PFSK-1 (cell line): ENCODE measurements around the gene TIGAR.

Experiments
- FOXP2 ChIP-seq: optimal IDR thresholded peaks from 2 replicates; pipeline ENCODE3; 2011; ENCODE audit warnings: borderline replicate concordance, control low read depth, inconsistent platforms; ENCODE audit not compliant: insufficient read depth; ENCODE audit errors: extremely low read length, extremely low read depth
- POLR2AphosphoS5 ChIP-seq: IDR thresholded peaks from 2 replicates; pipeline ENCODE4 v1.6.1; 2012; ENCODE audit warnings: low read depth, mild to moderate bottlenecking, control low read depth, low read length, moderate library complexity
- SIN3A ChIP-seq: IDR thresholded peaks from 2 replicates; pipeline ENCODE4 v1.6.1; 2012; ENCODE audit warnings: mild to moderate bottlenecking, low read length, moderate library complexity, borderline replicate concordance; ENCODE audit not compliant: insufficient read depth
- TAF1 ChIP-seq: IDR thresholded peaks from 2 replicates; pipeline ENCODE4 v1.6.1; 2012; ENCODE audit warnings: low read length, control low read depth, borderline replicate concordance; ENCODE audit not compliant: insufficient read depth
- TF ChIP-seq, protein P1 (sequence below), 2 experiments: IDR thresholded peaks; 2 replicates each; pipeline versions ENCODE4 v1.6.1 to v1.8.0; 2011 to 2012; ENCODE audit warnings: low read depth in 2 of 2, low read length in 2 of 2, control low read depth in 1 of 2, inconsistent platforms in 1 of 2, mild to moderate bottlenecking in 1 of 2, moderate library complexity in 1 of 2; ENCODE audit not compliant: insufficient read depth in 1 of 2

DNA sequence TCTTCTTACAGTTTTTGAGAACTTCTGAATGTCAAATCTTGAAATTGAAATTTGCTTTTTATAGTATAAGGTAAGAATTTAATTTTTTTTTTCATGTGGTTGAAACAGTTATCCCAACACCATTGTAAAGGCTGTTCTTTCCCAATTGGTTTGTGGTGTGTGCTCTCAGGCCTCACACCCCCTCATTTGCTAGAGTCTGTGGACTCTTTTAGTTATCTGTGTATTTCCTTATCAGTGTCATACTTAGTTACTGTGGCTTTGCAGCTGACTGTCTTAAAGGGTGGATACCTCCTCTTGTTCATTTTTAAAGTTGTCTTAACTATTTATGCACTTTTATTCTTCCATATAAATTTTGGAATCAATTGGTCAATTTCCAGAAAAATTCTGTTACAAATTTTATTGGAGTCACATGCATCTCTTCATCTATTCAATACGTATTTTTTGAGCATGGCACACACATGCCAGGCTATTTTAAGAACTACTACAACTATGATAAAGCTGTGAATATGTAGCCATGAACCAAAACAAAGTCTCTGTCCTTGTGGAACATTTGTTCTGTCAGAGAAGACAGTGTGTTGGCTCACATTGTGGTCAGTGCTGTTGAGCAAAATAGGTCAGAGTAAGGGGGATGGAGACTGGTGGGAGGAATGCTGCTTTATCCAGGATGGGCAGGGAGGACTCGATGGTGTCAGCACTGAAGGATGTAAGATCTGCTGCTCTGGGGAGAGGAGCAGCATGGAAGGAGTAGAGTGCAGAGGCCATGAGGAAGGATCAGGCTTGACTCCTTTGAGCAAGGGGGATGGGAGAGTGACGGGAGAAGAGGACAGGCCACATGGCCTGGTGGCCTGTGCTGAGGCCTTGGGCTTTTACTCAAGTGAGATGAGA lies 34.4 kb downstream of the TIGAR start:
- TF ChIP-seq POLR2AphosphoS5 (no peak), TAF1 (no peak), FOXP2 (no peak), SIN3A (no peak)
- TF ChIP-seq, protein P1, sequence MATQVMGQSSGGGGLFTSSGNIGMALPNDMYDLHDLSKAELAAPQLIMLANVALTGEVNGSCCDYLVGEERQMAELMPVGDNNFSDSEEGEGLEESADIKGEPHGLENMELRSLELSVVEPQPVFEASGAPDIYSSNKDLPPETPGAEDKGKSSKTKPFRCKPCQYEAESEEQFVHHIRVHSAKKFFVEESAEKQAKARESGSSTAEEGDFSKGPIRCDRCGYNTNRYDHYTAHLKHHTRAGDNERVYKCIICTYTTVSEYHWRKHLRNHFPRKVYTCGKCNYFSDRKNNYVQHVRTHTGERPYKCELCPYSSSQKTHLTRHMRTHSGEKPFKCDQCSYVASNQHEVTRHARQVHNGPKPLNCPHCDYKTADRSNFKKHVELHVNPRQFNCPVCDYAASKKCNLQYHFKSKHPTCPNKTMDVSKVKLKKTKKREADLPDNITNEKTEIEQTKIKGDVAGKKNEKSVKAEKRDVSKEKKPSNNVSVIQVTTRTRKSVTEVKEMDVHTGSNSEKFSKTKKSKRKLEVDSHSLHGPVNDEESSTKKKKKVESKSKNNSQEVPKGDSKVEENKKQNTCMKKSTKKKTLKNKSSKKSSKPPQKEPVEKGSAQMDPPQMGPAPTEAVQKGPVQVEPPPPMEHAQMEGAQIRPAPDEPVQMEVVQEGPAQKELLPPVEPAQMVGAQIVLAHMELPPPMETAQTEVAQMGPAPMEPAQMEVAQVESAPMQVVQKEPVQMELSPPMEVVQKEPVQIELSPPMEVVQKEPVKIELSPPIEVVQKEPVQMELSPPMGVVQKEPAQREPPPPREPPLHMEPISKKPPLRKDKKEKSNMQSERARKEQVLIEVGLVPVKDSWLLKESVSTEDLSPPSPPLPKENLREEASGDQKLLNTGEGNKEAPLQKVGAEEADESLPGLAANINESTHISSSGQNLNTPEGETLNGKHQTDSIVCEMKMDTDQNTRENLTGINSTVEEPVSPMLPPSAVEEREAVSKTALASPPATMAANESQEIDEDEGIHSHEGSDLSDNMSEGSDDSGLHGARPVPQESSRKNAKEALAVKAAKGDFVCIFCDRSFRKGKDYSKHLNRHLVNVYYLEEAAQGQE (IDR thresholded peaks at IDR 0.05; ENCODE audit: insufficient read depth in 1 of 2, low read depth in 2 of 2, low read length in 2 of 2), result no peak
